Activated CD8-positive, alpha-beta memory T cell treated with anti-CD3 and anti-CD28 coated beads for 24 hours (primary cell): ENCODE results near the gene ANTXR1.
"Not testable (repeated sequence)": the region's sequence is repeated elsewhere in the genome, so short reads cannot be mapped to it uniquely, and the experiment has no call there.

ENCODE experiments used
- DNase-seq: peaks from one replicate; pipeline ENCODE4 v3.0.0-alpha.2; 2020

The ANTXR1 gene

DNA sequence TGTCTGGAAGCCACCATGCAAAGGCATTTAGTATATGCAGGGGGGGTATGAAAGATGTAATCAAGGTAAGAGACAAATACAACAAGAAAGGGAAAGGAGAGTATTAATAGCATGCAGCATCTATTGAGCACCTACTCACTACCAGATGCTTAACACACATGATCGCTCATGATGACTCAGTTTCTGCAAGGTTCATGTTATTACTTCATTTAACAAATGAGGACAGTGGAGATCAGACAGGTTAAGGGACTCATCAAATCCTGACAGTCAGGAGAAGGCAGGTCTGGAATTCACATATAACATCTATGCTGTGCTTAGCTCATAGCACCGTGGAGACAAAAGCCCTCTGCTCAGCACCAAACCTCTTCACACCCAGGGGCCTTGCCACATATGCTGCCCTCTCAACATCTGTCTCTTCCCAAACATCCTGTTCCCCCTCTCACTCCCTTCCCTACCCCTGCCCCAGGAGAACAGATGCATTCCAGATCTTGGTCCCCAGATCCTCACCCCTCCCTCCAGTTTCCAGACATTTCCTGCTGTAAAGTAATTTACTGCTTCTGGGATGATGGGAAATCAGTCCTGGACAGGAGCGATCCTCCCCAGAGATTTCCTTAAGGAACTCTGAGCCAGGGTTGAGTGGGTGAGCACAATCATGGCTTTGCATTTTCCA is 155.3 kb downstream of the ANTXR1 start:
- no peak for DNase-seq

DNA sequence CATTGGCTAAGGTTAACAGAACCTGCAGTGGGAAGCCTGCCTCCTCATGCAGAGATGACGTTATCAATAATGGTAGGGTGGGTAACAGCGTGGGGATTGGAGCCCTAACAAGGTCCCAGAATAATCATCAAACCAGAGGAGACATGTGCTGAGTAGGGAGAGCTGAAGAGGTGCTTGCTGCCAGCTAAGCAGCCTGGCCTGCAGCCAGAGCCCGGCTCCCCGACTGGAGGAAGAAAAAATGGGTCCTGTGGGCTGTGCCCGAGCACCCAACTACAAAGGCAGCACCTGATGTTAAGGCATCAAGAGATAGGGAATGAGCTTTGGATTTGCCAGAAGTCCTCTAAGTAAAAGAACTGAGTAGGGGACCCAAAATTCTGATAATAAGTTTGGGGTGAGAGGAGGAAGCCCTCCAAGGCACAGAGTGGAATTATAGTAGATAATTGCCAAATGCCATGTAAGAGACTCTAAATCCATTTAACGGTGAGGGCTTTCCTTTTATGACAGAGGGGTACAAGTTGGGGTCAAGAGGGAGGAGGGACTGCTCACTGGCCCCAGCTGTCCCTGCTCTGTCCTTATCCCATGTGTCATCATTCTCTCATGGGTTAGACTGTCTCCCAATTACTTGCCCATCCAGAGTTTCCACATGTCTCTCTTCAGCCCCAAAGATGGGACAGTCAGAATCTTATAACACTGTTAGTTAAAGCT is 156.1 kb downstream of the ANTXR1 start:
- DNase-seq: no peak

DNA sequence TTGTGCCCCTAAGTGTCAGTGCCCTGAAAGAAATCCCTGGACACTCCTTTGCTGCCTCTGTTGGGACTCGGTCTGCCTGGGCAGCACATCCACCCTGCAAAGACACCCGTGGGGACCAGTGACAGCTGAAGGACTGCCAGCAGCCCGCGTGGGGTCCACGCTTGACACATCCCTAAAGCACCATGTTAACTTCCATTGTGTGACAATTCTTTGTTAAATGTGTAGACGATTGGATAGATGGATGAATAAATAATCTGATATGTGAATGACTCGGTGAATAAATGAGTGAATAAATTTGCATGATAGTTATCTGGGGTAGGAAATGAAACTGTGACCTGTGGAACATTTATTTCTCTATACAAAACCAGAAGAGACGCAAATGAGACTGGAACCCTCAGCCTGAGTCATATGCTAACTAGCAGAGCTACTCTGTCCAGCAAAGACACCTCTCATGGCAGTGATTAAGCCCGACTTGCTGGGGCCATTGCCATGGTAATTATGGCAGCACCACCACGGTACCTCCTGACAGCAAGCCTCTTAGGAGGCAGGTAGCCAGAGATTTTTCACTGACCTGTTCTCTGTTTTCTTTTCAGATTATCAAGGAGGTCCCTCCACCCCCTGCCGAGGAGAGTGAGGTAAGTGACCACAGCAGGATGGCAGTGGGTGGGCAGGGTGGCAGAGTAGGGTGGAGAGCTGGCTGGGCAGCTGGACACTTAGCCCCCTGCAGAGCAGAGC is 156.8 kb downstream of the ANTXR1 start:
- no peak for DNase-seq

DNA sequence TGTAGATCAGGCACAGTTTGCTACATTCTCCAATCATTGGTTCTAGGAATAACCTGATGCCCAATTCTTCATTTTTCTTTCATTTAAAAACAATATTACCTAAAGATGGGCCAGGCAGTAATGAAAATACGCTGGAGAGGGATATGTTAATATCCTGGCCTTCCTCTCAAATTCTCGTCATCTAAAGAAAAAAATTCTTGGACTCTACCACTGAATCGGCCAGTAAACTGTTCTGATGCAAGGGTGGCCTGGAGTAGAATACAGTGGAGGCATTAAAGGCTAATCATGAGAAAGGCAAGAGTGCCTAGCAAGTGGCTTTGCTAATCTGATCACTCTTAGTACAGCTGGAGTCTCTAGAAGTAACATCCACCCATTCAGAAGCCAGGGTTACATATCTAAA is 157.7 kb downstream of the ANTXR1 start:
- no peak for DNase-seq

GRCh38 chr2:69171116-69171896 is 158.3 kb downstream of the ANTXR1 start:
- no peak for DNase-seq

DNA sequence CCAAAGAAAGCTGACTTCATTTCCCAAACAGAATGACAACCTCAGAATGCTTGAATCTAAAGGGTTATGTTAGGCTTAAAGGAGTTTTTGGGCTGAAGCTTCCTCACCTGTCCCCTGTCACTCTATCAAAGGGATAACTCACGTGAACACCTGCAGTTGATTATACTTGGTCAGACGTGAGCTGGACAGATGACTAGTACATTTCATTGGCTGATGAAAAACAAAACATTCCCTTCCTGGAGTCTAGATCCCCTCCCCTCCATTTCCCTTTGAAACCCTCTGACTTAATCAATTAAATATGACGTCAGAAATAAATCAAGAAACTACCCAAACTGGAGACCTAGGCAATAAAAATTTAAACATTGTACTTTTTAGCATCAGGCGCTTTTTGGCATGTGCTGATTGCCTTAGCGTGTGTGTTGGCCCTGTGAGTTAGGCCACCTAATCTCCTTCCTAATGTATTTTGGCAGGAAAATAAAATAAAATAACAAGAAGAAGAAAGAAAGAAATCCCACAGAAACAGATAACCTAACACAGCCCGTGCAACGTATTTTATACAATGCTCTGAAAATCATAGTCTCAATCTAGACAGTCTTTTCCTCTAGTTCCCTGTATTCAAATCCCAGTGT is 159.0 kb downstream of the ANTXR1 start:
- DNase-seq: no peak

GRCh38 chr2:69173706-69174105 is 160.7 kb downstream of the ANTXR1 start:
- DNase-seq: no peak

DNA sequence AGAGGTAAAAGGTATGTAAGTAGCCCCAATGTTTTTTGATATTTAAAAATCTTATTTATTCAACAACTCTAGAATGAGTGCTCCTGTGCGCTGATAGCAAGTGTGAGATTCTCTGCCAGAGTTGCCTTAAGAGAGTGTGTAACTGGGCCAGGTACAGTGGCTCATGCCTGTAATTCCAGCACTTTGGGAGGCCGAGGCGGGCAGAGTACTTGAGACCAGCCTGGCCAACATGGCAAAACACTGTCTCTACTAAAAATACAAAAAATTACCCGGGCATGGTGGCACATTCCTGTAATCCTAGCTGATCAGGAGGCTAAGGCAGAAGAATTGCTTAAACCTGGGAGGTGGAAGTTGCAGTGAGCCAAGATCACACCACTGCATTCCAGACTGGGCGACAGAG is 161.2 kb downstream of the ANTXR1 start:
- DNase-seq: not testable (repeated sequence)

DNA sequence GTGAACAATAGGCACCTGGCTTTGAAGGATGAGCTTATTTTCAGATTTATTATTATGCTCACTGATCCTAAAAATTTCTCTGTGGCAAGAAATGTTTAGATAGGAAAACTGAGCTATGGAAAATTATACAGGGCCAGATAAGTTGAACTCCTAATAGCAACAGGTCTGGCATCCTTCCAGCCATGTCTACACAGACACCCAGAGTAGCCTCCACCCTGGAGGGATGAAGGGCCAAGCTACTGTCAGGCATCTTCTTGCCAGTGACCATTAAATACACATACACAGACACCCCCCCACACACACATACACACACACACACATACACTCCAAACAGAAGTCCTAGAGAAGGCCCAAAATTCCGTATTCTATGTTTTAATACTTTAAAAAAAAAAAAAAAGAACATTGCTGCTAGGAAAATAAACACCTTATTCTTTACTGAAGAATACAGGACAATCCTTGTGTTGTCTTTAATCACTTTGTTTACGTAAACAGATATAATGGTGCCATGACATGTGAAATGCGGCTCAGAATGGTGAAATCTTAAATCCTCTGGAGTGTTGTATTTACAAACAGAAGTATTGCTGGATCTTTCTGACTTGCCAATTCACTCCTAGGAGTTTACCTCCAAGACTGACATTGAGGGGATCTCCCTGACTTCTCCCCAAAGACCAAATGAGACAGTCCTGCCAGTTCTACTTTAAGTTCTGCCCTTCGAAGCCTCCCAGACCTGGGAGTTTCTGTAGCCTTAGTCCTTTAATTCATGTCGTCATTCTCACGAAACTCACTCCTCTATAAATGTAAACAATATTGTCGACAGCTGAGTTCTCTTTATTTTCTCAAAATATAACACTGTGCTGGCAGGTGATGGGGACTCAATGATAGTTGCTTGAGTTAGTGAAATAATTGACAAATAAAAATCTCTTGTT is 163.1 kb downstream of the ANTXR1 start:
- DNase-seq: no peak

- no peak for DNase-seq
Measured at GRCh38 chr2:69177063-69177771, 164.2 kb downstream of the ANTXR1 start.

- DNase-seq: no peak
Measured at GRCh38 chr2:69177785-69178636, 165.0 kb downstream of the ANTXR1 start.

DNA sequence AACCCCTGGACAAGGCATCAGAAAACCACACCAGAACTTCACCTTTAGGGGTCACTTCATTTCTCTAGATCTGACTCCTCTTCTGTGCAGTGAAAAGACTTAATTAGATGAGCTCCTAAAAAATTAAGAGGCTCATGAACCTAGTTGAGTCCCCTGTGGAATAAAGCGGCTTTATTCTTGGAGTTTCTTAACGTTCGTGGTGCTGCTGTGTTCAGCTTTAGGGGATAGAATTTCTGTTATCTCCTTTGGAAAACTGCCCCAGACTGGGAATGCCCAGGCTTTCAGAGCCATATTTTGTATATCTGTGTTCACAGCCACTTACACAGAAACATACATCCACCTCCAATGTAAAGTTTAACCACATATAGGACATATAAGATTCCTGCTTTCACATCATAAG is 165.8 kb downstream of the ANTXR1 start:
- no peak for DNase-seq

DNA sequence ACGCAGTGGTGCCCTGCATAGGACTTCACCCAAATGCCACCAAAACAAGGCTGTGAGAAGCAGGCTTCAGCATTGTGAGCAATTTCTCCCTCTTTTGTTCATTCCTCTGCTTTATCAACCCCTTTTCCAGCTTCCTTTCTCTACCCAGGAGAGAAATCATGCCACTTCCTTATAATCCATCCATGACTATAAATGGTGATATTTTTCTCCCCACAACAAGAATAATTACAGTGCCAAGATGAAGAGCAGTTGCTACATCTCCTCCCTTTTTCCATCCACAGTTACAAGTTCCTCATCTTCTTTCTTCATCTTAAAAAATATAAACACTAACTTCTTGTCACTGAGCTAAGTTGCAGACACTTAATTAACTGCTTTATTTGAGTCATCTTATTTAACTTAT is 167.2 kb downstream of the ANTXR1 start:
- DNase-seq: no peak

DNA sequence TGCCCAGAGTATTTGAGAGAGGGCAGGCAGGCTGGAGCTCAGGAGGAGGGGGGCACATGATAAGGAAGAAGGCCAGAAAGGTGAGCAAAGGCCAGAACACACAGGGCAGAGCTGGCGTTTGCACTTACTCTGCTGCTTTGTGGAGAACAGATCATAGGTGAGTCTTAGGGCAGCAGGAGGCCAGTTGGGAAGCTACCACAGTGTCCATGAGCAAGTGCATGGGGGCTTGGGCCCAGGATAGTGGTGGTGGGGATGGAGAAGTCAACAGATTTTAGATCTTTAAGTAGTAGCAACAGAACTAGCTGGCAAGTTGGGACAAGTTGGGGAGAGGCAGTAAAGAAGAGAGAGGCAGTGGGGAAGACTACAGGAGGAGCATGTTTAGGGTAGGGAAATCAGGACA is 168.0 kb downstream of the ANTXR1 start:
- no peak for DNase-seq

- DNase-seq: no peak
Measured at GRCh38 chr2:69181806-69182427, 168.9 kb downstream of the ANTXR1 start.

DNA sequence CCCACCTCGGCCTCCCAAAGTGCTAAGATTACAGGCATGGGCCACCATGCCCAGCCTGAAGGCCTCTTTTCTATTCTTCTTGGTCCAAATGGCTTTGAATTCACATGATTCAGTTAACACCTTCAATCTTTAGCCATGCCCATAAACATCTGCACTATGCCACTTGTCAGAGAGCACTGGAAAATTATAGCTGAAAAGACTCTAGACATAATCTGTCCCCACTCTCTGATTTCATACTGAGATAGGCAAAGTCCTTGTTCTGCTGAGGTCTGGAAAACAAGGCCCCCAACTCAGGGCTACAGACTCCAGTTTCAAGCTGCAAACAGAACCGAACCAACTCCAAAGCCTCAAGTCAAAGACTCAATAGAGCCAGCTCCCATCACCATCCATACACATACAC is 170.7 kb downstream of the ANTXR1 start:
- no peak for DNase-seq

- no peak for DNase-seq
Measured at GRCh38 chr2:69184224-69184623, 171.2 kb downstream of the ANTXR1 start.

GRCh38 chr2:69185807-69186206 is 172.8 kb downstream of the ANTXR1 start:
- DNase-seq: no peak

GRCh38 chr2:69186614-69187013 is 173.6 kb downstream of the ANTXR1 start:
- no peak for DNase-seq
